LNCaP clone FGC (cell line): ENCODE results near the gene THUMPD3.

Experiments
- DNase-seq: peaks from one replicate; pipeline ENCODE4 v3.0.0-alpha.2; 2011; ENCODE audit warnings: low read depth
- H3K4me3 ChIP-seq: 2 replicates; pipeline ENCODE4 v1.5.1; 2011; ENCODE audit warnings: mild to moderate bottlenecking, low read depth, low read length, control low read depth
- TF ChIP-seq, protein P1 (sequence below): IDR thresholded peaks from 2 replicates; pipeline ENCODE4 v1.5.1; 2012; ENCODE audit warnings: mild to moderate bottlenecking; ENCODE audit not compliant: control insufficient read depth, insufficient read depth; ENCODE audit errors: extremely low read depth

The THUMPD3 gene

DNA sequence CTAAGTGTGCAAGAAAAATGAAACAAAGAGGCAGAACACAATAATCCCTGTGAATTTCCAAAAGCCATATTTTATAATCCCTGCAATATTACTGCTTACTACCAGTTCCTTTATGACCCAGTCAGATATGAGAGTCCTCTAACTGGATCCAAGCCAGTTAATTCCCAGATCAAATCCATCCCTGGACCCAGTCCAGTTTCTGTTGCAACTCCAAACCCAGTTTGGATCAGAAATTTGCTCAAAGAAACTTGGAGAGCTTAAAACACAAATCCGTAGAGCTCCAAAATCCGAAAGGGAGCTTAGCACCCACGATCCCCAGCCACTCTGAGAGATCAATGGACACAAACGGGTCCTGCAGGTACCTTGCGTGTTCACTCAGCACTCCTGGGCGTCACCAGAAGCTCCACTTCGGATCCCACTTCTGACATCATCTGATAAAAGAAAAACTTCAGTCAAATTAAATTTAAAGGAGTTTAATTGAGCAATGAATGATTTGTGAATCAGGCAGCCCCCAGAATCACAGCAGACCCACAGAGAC lies 32.6 kb upstream of the THUMPD3 start:
- DNase-seq = no peak
- TF ChIP-seq, protein P1, sequence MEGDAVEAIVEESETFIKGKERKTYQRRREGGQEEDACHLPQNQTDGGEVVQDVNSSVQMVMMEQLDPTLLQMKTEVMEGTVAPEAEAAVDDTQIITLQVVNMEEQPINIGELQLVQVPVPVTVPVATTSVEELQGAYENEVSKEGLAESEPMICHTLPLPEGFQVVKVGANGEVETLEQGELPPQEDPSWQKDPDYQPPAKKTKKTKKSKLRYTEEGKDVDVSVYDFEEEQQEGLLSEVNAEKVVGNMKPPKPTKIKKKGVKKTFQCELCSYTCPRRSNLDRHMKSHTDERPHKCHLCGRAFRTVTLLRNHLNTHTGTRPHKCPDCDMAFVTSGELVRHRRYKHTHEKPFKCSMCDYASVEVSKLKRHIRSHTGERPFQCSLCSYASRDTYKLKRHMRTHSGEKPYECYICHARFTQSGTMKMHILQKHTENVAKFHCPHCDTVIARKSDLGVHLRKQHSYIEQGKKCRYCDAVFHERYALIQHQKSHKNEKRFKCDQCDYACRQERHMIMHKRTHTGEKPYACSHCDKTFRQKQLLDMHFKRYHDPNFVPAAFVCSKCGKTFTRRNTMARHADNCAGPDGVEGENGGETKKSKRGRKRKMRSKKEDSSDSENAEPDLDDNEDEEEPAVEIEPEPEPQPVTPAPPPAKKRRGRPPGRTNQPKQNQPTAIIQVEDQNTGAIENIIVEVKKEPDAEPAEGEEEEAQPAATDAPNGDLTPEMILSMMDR = no peak
- no peak overlapping the region for H3K4me3 ChIP-seq

DNA sequence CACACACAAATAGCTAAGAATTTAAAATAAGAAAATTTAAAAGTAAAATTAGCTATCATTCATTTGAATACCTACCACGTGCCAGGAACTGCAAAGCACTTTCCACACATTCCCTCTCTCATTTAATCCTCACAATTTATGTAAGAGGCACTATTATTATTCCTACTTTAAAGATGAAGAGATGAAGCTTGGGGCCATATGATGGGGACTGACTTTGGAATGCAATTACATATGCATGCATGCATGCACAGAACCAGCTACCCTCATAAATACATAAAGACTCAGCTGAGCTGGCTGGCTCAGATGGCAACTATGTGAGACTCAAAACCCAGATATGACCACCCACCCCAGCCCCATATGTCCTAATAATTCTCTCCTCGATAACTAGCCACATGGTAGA lies 31.7 kb upstream of the THUMPD3 start:
- TF ChIP-seq, protein P1 = no peak
- H3K4me3 ChIP-seq = no peak overlapping the region
- no peak for DNase-seq

- TF ChIP-seq, protein P1 = no peak
- DNase-seq = no peak
- no peak overlapping the region for H3K4me3 ChIP-seq
Observed at GRCh38 chr3:9332250-9333030, 30.4 kb upstream of the THUMPD3 start.

DNA sequence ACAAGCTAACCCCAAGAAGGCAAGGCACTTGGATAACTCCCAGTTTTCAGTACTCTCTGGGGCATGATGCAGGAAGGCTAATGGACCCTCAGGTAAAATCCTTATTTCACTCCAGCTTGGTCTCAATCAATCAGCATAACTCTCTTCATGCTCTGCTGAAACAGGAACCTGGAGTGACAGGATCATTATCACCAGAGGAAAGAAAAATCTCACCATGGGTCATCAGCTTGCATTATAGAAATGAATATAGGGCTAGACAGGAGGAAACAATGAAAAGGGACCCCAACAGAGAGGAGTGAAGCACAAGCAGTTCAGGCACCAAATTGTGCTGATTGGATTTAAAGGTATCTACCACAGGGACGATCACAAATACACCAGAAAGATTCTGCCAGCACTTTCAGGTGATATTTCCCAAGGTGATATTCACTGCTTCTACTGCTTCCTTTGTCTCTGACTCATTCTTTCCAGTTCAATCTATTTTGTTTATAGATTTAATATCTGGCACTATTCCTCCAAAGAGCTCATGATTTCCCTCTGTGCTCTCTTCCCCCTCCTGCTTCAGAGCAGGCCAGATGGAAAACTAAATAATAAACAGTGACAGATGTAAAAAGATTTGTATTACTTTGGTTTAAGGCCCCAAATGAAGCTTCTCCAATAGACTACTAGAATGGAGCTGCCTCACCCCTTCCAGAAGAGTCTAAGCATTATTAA lies 22.9 kb upstream of the THUMPD3 start:
- no peak for DNase-seq
- TF ChIP-seq, protein P1 = no peak
- H3K4me3 ChIP-seq = no peak overlapping the region

- DNase-seq = no peak
- no peak overlapping the region for H3K4me3 ChIP-seq
- TF ChIP-seq, protein P1 = no peak
Observed at GRCh38 chr3:9340472-9340902, 22.4 kb upstream of the THUMPD3 start.

- TF ChIP-seq, protein P1 = no peak
- H3K4me3 ChIP-seq = no peak overlapping the region
- DNase-seq = no peak
Observed at GRCh38 chr3:9342696-9343095, 20.2 kb upstream of the THUMPD3 start.
